HEK293T (cell line): ENCODE results near the gene HHAT.

Experiments used
- BHLHE40 ChIP-seq: fragments of 450-650 bp; IDR thresholded peaks from 2 replicates; pipeline ENCODE4 v1.6.1; 2016; ENCODE audit warnings: mild to moderate bottlenecking, moderate library complexity, borderline replicate concordance
- SP1 ChIP-seq: fragments of 450-650 bp; IDR thresholded peaks from 2 replicates; pipeline ENCODE4 v1.6.1; 2017
- SUZ12 ChIP-seq: fragments of 450-650 bp; IDR thresholded peaks from 2 replicates; pipeline ENCODE4 v1.6.1; 2016; ENCODE audit warnings: mild to moderate bottlenecking
- TARDBP ChIP-seq: fragments of 450-650 bp; IDR thresholded peaks from 2 replicates; pipeline ENCODE4 v1.6.1; 2016

DNA sequence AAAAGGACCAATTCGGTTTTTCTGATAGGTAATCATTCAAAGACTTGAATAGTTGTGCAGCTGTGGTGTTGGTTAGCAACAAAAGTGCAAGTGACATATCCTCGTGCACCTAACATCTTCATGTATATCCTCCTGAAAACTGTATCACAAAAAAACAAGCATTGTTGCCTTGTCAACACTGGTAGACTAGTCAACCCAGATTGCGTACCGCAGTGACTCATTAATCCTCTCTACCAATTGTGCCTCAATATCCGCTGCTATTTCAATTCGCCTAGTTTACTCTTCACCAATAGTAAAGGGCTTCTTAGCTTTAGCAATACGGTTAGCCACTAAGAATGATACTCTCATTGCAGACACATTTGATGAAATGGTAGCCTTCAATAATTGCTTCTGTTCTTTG lies 3.5 kb downstream of the HHAT start:
- TF ChIP-seq SUZ12 (no peak), TARDBP (no peak), SP1 (no peak), BHLHE40 (no peak)
